ENCODE measurements around the gene NOTCH1.

Gene NOTCH1

GRCh38 chr9:136571531-136571930 lies 25.7 kb upstream of the NOTCH1 start:
- no peak for DNase-seq
- H3K4me3 Mint-ChIP-seq, result no peak overlapping the region
- no peaks in the 10 kb centered on the region for H3K36me3 Mint-ChIP-seq (ENCODE audit: low read depth)
- no peaks in the 10 kb centered on the region for H3K27me3 Mint-ChIP-seq
- no peak overlapping the region for H3K27ac Mint-ChIP-seq
- no peaks in the 10 kb centered on the region for H3K4me1 Mint-ChIP-seq (ENCODE audit: low read depth)
- peaks cover 2% of the 10 kb centered on the region for H3K9me3 Mint-ChIP-seq

- no peak overlapping the region for H3K27ac Mint-ChIP-seq
- no peaks in the 10 kb centered on the region for H3K36me3 Mint-ChIP-seq (ENCODE audit: low read depth)
- DNase-seq, result no peak
- no peak overlapping the region for H3K4me3 Mint-ChIP-seq
- H3K27me3 Mint-ChIP-seq, result no peaks in the 10 kb centered on the region
- H3K4me1 Mint-ChIP-seq (ENCODE audit: low read depth), result no peaks in the 10 kb centered on the region
- H3K9me3 Mint-ChIP-seq, result peaks cover 2% of the 10 kb centered on the region
Measured at GRCh38 chr9:136570916-136571315, 25.1 kb upstream of the NOTCH1 start.

- H3K27ac Mint-ChIP-seq, result no peak overlapping the region
Measured at GRCh38 chr9:136570191-136570845, 24.5 kb upstream of the NOTCH1 start.

GRCh38 chr9:136569526-136570148 lies 23.8 kb upstream of the NOTCH1 start:
- Mint-ChIP-seq H3K27me3 (no peaks in the 10 kb centered on the region), H3K9me3 (peaks cover 2% of the 10 kb centered on the region), H3K4me1 (ENCODE audit: low read depth) (no peaks in the 10 kb centered on the region), H3K36me3 (ENCODE audit: low read depth) (no peaks in the 10 kb centered on the region), H3K27ac (no peak overlapping the region), H3K4me3 (no peak overlapping the region)
- no peak for DNase-seq

More at GRCh38 chr9:136570191-136570845, 24.5 kb upstream of the NOTCH1 start:
- H3K27me3 Mint-ChIP-seq, result no peaks in the 10 kb centered on the region
- no peaks in the 10 kb centered on the region for H3K36me3 Mint-ChIP-seq (ENCODE audit: low read depth)
- no peak overlapping the region for H3K4me3 Mint-ChIP-seq
- H3K4me1 Mint-ChIP-seq (ENCODE audit: low read depth), result no peaks in the 10 kb centered on the region
- H3K9me3 Mint-ChIP-seq, result peaks cover 2% of the 10 kb centered on the region
- DNase-seq, result no peak

GRCh38 chr9:136568288-136569081 lies 22.6 kb upstream of the NOTCH1 start:
- Mint-ChIP-seq H3K4me1 (ENCODE audit: low read depth) (no peaks in the 10 kb centered on the region), H3K36me3 (ENCODE audit: low read depth) (no peaks in the 10 kb centered on the region), H3K9me3 (peaks cover 2% of the 10 kb centered on the region), H3K4me3 (no peak overlapping the region), H3K27me3 (no peaks in the 10 kb centered on the region), H3K27ac (no peak overlapping the region)
- DNase-seq, result no peak

- no peak for DNase-seq
- Mint-ChIP-seq H3K27me3 (no peaks in the 10 kb centered on the region), H3K36me3 (ENCODE audit: low read depth) (no peaks in the 10 kb centered on the region), H3K27ac (no peak overlapping the region), H3K4me1 (ENCODE audit: low read depth) (no peaks in the 10 kb centered on the region), H3K4me3 (no peak overlapping the region), H3K9me3 (peaks cover 2% of the 10 kb centered on the region)
Measured at GRCh38 chr9:136567651-136568287, 21.9 kb upstream of the NOTCH1 start.

- no peaks in the 10 kb centered on the region for H3K4me1 Mint-ChIP-seq (ENCODE audit: low read depth)
- H3K4me3 Mint-ChIP-seq, result no peak overlapping the region
Measured at GRCh38 chr9:136566901-136567300, 21.1 kb upstream of the NOTCH1 start.

GRCh38 chr9:136566553-136566895 lies 20.7 kb upstream of the NOTCH1 start:
- DNase-seq, result no peak
- no peak overlapping the region for H3K4me3 Mint-ChIP-seq
- no peak overlapping the region for H3K27ac Mint-ChIP-seq
- H3K9me3 Mint-ChIP-seq, result peaks cover 2% of the 10 kb centered on the region
- no peaks in the 10 kb centered on the region for H3K27me3 Mint-ChIP-seq
- H3K4me1 Mint-ChIP-seq (ENCODE audit: low read depth), result no peaks in the 10 kb centered on the region
- H3K36me3 Mint-ChIP-seq (ENCODE audit: low read depth), result no peaks in the 10 kb centered on the region

More at GRCh38 chr9:136566901-136567300, 21.1 kb upstream of the NOTCH1 start:
- Mint-ChIP-seq H3K9me3 (peaks cover 2% of the 10 kb centered on the region), H3K27me3 (no peaks in the 10 kb centered on the region), H3K27ac (no peak overlapping the region), H3K36me3 (ENCODE audit: low read depth) (no peaks in the 10 kb centered on the region)
- DNase-seq, result no peak

- no peaks in the 10 kb centered on the region for H3K27me3 Mint-ChIP-seq
- H3K27ac Mint-ChIP-seq, result no peak overlapping the region
- H3K4me3 Mint-ChIP-seq, result no peak overlapping the region
- DNase-seq, result no peak
- no peaks in the 10 kb centered on the region for H3K36me3 Mint-ChIP-seq (ENCODE audit: low read depth)
- peaks cover 2% of the 10 kb centered on the region for H3K9me3 Mint-ChIP-seq
- no peaks in the 10 kb centered on the region for H3K4me1 Mint-ChIP-seq (ENCODE audit: low read depth)
Measured at GRCh38 chr9:136565715-136566552, 20.1 kb upstream of the NOTCH1 start.

- no peaks in the 10 kb centered on the region for H3K4me1 Mint-ChIP-seq (ENCODE audit: low read depth)
- no peaks in the 10 kb centered on the region for H3K36me3 Mint-ChIP-seq (ENCODE audit: low read depth)
- H3K27me3 Mint-ChIP-seq, result no peaks in the 10 kb centered on the region
- DNase-seq, result no peak
- H3K27ac Mint-ChIP-seq, result no peak overlapping the region
- no peak overlapping the region for H3K4me3 Mint-ChIP-seq
- H3K9me3 Mint-ChIP-seq, result peaks cover 2% of the 10 kb centered on the region
Measured at GRCh38 chr9:136565086-136565714, 19.4 kb upstream of the NOTCH1 start.

- Mint-ChIP-seq H3K4me1 (ENCODE audit: low read depth) (no peaks in the 10 kb centered on the region), H3K27me3 (no peaks in the 10 kb centered on the region), H3K9me3 (peaks cover 6% of the 10 kb centered on the region), H3K36me3 (ENCODE audit: low read depth) (no peaks in the 10 kb centered on the region), H3K4me3 (no peak overlapping the region), H3K27ac (no peak overlapping the region)
- DNase-seq, result no peak
Measured at GRCh38 chr9:136564379-136564988, 18.6 kb upstream of the NOTCH1 start.

- Mint-ChIP-seq H3K27ac (no peak overlapping the region), H3K4me1 (ENCODE audit: low read depth) (no peaks in the 10 kb centered on the region), H3K9me3 (peaks cover 11% of the 10 kb centered on the region), H3K27me3 (no peaks in the 10 kb centered on the region), H3K4me3 (no peak overlapping the region), H3K36me3 (ENCODE audit: low read depth) (no peaks in the 10 kb centered on the region)
- DNase-seq, result no peak
Measured at GRCh38 chr9:136563646-136564325, 17.9 kb upstream of the NOTCH1 start.
